Stimulated activated CD4-positive, alpha-beta T cell treated with anti-CD3 and anti-CD28 coated beads, TNF-alpha, amount 100 ng/mL, for 4 hours (primary cell): ENCODE data around the gene ACER1.
"Not testable (repeated sequence)": the region's sequence is repeated elsewhere in the genome, so short reads cannot be mapped to it uniquely, and the experiment has no call there.

ENCODE experiments used
- DNase-seq, 3 experiments: peaks; one replicate each; pipeline ENCODE4 v3.0.0-alpha.2; 2020; ENCODE audit warnings: low read depth in 3 of 3

The ACER1 gene

DNA sequence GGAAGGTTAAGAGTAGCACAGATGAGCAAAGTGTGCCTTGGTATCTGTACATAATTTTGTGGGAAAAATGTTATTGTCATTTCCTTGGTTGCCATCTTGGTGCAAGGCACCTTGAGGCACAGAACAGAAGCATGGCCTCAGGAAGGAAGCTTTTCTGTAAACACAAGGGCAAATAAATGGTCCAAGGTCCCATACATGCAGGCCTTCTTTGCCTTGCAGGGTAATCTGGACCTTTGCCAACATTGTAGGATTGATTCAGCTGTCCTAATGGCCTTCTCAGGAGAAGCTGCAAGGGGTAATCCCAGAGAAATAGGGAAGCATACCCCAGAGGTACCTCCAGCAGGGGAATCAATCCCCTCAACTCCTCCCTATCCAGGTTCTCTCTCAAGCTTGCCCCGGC lies 44.7 kb downstream of the ACER1 start:
- DNase-seq, result no peak

DNA sequence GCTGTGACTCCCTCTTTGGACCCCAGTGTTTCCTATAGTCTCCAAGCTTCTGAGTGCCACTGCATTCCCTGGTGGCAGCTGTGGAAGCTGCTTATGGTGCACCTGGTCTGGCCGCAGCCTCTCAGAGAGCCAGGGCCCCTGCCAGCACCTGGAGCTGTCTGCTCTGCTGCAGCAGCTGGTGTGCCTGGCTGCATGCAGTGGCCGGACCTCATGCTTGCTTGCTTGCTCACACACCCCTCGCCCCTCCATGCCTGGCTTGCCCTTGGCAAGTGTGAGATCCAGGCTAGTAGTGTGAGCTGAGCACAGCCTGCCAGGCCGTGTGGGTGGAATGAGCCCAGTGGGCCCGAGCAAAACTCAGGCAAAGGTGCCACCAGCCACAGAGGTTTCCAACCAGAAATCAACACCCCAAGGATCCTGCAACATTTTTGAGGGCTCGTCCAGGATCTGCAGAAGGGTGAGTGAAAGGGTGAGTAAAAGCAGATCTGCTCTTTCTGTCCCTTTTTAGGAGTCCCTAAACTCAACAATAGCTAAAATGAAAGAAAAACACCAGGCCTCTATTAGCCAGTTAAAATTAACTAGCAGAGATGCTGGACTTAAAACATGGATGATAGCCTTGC lies 46.0 kb downstream of the ACER1 start:
- DNase-seq, result no peak

DNA sequence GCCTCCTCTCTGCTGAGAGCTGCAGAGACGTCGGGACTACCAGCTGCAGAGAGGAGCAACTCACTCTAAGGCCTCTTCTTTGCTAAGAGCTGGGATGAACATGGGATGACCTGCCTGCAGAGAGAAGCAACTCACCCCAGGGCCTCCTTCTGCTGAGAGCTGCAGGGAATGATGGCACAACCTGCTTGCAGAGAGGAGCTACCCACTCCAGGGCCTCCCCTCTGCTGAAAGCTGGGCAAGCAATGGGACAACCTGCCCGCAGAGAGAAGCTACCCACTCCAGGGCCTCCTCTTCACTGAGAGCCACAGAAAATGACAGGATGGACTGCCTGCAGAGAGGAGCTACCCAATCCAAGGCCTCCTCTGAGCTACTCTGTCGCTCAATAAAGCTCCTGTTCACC lies 46.7 kb downstream of the ACER1 start:
- DNase-seq, result no peak

DNA sequence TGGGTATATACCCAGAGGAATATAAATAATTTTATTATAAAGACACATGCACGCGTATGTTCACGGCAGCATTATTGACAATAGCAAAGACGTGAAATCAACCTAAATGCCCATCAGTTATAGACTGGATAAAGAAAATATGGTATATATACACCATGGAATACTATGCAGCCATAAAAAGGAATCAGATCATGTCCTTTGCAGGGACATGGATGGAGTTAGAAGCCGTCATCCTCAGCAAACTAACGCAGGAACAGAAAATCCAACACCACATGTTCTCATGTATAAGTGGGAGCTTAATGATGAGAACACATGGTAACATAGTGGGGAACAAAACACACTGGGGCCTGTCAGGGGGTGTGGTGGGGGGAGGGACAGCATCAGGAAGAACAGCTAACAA lies 51.0 kb downstream of the ACER1 start:
- DNase-seq, result not testable (repeated sequence)

DNA sequence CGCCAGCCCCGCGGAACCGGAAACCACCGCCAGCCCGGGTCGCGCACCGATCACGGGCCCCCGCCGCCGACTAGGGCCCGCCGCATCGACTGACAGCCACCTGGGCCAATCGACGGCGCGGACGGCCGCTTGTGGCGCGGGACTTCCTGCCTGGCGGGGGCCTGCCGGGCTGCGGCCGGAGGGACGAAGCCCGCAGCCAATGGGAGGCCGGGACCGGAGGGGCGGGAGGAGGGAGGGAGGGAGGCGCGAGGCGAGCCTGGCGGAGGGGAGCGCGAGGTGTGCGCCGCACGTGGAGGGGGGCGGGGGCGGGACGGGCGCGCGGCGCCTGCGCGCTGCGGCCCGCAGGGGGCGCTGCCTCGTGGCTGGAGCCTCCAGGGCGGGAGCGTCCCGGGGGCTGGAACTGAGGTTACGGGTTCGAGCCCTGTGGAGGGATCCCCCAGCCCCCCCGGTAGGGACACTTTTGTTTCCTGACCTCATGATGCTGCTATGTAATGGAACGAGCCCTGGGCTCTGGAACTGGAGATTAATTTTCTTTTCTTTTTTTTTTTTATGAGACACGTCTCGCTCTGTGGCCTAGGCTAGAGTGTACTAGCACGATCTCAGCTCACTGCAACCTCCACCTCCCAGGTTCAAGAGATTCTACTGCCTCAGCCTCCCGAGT lies 53.4 kb downstream of the ACER1 start, which contains the start of gene MLLT1:
Gene MLLT1 (minus strand): TSS at position 45 of the 661 bp plus-strand sequence. CDS start 191 bp downstream, outside the sequence.
- DNase-seq, result peak; percentile 90 to 95 (median 92)

DNA sequence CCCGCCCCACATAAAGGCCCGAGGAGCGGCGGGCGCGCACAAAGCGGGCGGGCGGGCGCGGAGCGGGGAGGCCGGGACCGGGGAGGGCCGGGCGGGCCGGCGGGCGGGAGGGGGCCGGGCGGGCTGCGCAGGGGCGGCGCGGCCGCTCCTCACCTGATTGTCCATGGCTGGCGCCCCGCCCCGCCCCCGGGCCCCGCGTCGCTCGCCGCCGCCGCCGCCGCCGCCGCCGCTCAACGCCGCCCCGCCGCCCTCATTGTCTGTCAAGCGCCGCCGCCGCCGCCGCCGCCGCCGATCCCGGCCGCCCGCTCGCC lies 53.8 kb downstream of the ACER1 start:
- no peak for DNase-seq

DNA sequence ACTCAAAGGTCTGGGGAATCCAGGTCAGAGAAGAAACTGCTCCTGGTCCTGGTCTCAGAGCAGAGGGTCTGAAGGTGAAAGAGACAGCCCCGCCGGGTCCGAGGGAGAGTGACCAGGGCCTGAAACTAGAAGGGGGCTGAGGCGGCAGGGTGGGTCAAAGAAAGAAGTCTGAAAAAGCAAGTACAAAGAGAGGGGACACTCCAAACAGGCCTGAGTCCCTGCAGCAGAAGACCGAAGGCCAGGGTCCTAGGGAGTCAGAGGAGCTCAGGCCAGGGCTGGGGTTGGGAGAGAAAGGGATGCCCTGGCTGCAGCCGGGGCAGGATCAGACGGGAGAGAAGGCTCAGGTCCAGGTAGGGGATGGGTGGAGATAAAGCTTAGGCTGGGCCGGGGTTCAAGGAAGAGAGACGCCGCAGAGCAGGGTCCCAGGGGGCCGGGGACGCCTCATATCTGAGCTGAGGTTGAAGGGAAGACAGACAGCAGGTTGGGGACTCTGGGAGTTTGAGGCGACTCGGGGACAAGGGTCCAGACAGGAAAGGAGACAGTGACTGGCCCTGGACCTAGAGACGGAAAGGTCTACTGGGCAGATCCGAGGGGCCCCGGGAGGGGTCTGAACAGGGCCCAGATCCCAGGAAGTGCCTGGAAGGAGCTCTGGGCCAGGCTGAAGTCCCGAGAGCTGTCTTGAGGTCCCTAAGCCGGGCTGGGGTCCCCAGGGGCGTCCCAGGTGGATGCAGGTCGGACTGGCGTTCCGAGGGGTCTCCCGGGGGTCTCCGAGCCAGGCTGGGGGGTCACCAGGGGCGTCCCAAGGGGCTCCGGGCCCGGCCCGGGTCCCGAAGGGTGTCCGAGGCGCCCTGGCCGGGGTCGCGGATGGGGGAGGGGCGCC lies 54.4 kb downstream of the ACER1 start:
- DNase-seq, result no peak

DNA sequence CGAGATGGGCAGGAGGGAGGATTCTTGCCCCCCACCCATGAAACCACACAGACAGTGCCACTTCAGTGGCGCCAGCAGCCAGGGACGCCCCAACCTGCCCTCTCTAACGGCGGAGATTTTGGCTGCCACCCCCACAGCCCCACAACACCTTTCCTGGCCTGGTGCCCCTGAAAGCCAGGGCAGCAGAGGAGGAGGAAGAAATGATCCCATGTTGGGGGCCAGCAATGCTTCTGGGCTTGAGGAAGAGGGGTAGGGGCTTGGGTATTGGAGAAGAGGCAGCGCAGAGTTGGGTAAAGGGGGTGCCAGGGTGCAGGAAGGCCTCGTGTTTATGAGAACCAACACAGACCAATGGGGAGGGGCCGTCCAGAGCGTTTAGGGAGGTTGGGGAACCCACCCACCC lies 55.4 kb downstream of the ACER1 start:
- DNase-seq, result no peak

DNA sequence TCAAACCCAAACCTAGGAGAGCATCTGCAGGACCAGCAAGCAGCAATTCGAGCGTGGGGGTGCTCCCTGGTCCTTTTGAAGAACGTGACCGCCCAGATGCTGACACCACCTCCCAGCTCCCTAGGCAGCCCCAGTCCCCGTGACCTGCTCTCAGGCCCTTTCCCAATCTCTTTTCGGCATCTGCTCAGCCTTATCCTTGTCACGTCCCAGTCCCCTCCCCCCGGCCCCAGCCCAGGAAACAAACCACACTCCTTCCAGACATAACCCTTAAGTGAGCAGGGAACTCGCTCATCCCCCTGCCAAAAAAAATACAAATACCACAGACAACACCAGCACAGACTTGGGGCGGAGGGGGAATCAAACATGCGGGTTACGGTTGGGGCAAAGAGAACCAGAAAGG lies 57.0 kb downstream of the ACER1 start:
- DNase-seq, result no peak

DNA sequence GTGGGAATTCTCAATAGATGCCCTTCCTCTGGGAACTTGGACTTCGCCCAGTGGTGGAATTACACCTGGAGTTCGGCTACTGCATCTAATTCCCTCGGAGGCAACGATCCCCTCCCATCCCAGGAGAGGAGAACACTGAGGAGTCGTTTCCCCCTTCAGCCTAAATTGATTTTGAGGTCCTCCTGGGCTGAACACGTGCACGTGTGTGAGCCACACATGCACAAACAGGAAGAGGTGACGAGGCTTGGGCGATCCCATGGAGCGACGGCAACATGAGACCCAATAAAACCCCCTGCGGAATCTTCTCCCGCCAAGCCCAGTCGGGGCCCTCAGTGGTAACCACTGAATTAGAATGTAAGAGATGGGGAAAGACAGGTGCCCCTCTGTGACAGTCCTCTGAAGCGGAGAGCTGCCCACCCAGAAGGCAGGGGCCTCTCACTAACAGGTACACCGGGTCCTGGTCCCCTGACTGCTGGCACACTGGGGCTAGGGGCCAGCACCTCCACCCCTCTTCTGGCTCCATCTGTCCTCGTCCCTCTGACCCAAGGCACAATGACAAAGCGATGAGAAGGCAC lies 58.2 kb downstream of the ACER1 start:
- DNase-seq, result no peak

DNA sequence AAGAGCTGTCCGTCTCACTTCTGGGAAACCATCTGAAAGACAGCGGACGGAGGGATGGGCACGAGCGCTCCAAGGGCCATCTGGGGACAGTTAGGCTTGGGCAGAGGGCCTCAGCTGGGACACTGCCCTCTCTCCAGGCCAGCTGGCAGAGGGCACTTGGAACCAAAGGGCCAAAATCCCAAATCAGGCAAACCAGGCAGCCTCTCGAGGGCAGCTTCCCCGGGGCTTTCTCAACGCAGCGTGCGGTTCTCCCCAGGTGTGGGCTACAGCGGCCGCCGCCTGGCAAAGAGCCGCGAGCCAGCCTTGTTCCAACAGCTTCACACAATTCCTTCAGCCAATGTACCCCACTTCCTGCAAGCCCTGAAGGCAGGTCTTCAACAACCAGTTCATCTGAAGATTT lies 58.7 kb downstream of the ACER1 start:
- no peak for DNase-seq

DNA sequence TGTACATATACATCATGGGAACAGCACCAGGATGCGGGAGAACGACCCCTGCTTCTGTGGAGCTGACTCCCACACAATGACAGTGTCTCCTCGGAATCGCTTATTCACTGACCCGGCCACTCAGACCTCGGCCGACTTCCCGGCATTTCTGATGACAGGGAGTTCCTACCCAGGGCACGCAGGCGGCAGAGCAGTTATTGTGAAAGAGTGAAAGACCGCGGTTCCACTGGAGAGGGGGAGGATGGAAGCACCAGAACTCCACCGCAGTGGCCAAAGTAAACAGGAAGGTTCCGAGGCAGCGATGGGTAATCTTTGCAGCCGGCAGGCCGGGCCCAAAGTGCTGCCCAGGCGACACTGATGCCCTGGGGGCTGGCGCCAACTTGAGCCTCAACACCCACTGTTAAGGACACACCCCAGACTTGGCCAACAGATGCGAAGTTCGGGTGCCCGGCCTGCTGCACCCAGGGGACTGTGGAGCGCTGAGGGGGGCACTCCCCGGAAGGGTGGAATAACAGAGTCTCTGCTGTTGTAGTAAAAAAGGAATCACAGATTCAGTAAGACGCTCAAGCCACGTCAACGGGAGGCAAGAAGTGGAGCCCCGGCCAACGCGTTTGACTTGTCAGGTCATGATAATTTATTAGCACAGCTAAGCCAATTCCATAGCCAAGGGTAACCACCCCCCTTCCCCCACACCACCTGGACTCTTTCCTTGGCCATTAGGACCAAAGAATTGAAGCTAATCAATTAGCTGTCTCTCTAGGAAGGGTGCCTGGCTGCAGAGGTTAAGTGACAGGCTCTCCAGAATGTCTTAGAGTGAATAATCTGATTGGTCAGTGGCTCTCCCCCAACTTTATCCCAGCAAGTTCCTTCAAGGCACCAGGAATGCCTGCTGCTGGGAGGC lies 59.5 kb downstream of the ACER1 start:
- DNase-seq, result no peak

DNA sequence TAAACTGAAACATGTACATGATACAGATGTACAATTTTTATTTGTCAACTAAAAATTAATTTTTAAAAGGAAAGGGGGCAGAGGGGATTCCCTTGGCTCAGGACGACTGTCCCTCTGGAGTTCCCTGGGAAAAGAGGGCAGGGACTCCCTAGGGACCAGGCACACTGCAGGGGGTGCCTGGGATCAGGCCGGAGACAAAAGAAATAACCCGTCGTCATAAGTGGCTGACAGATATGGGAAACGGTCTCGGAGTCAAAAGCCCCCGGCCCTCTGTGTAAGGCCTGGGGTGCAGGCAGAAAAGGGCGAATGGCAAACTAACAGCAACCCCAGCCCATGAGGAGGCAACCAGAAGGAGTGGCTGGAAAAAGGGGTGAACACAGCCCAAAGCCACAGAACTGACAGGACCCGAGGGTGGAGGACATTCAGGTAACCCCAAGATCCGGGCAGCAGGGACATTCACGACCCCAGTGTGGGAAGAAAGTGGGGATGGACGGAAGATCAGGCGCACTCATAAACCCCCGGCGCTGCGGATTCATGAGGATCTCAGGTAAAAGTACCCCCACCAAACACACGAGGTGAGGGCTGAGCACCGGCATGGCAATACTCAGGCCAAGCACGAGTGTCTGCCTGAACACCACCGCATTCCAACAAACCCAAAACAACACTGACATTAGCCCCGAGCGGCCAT lies 60.4 kb downstream of the ACER1 start:
- DNase-seq, result no peak

DNA sequence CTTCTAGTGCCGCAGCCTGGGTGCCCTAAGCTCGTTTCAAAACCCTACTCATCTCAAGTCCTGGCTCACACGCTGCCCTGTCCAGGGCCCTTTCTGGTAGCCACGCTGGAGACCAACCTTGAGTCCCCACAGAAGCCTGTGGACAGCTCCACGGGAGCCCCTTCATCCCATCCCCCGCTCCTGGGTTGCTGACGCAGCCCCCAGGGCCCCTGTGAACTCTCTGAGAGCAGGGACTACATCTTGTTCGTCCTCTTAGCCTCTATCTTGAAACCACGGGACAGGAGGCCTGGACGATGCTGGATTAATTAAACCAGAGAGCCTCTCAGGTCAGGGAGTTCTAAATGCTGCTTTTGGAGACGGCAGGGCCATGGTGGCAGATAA lies 61.0 kb downstream of the ACER1 start:
- DNase-seq, result no peak

DNA sequence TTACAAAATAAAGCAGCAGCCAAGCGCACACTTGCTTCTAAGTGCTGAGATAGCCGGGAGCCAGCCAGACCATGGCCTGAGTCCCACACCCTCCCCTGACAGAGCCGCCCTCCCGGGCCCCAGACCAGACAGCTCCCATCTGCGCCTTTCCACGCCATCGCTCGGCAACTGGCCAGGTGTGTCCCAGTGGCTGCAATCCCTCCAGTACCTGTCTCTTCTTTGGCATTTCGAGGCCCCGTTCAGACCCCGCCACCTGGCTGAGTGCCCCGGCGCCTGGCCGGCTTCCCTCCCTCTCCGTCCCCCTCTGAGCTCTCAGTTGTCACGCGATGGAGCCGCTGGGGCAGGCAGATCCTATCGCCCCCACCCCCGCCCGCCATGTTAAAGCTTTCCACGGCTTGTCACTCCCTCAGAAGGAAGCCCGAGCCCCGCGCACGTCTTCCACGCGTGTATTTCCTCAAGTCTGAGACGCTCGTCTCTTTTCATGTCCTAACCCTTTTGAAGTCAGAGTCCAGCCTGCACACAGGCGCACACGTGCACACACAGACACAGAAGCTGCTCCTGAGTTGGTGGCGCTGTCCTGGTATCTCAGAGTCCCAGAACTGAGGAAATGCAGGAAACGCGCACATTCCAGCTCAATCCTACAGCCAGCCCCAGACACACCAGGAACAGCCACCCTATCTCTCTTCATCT lies 61.5 kb downstream of the ACER1 start:
- DNase-seq, result no peak

DNA sequence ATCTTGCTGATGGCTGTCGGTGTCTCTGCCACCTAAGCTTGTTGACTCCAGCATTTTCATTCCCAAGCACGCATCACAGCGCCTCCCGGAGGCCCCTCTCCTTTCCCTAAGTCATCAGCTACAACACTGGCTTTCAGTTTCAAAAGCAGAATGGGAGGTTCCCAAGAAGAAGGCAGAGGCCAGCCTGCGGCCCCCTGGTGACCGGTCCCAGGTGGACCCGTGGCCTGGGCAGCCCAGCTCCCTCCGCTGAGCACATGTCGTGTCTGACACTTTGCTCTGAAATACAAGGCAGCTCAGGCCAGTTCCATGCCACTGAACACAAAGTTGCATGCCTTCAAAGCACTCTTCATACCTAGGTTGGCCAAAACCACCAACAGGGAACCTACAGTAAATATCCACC lies 62.2 kb downstream of the ACER1 start:
- no peak for DNase-seq

DNA sequence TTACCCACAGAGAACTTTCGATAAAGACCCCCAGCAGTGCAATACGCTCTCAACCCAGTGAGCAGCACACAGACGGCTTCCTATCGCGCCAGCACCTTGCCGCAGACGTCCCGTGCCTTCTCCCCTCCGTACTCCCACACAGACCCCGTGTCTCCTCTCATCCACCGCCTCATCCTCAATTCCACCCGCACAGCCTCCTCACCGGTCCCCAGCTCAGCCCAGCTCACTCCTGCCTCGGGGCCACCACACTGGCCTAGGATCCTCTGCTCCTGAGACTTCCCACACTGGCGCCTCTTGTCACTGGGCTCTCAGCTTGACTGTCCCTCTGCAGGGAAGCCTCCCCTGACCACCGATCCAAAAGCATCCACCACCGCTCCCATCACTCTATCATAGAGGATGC lies 62.6 kb downstream of the ACER1 start:
- DNase-seq, result no peak

DNA sequence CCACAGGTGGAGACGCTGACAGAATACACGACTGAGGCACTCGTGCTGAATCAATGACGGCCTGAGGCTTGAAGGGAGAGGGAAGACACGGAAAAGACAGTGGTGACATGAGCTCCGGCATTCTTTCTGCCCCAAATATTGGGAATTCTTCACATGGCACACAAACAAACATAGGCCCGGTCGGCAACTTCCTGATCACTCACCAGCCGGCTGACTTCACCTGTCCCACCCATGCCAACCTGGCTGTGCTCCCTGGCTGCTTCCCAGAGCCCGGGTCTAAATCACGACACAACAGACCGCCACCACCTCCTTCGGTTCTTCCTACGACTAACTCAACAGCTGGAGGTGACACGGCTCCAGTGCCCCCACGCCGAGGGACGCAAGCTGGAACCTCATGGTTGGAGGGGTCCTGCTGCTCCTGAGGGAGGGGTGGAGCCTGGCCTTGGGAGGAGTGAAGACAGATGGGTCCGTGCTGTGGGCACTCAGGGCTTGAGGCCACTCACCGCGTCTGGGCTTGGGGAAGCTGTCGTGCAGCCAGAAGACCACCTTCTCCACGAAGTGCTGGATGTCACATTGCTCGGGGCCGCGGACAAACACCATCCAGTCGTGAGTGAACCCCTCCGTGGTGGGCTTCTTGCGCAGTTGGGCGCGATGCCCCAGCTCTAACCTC lies 63.2 kb downstream of the ACER1 start:
- no peak for DNase-seq

DNA sequence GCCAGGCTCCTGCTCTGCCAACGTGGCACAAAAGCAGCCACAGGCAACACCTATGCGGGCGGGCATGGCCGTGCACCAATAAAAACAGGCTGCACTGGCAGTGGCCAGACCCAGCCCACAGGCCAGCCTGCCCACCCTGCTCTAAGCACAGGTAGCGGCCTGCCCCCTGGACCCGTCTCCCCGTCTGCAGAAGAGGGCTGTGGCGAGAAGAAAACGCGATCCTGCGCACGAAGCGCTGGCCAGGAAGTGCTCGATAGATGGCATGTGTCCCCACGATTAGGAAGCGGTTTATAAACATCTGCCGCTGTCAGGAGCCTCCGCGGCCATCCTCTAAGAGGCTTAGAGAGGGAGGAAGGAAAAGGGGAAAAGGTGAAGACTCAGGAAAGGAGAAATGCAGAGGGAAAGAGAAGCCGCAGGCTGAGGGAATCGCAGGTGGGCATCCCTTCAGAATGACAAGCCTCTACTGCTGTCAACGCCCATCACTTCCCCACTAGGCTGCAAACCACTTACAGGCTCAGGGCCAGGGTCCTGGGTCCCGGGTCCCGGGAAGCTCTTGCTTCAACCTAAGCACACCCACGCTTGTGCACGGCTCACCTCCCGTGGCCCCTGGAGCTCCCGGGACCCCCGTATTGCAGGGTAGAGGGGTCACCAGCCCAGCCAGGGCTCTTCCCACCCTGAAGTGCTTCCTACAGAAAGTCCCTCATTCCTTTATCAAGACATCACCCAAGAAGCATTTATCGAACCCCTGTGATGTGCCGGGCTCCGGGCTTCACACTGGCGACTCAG lies 64.1 kb downstream of the ACER1 start:
- DNase-seq, result no peak
